GM12874 (cell line): ENCODE results near the gene NWD2.
A peak's percentile ranks its signal among the peaks of the same experiment; 100 is the strongest.

ENCODE experiments used
- CTCF ChIP-seq: IDR thresholded peaks from 2 replicates; pipeline ENCODE4 v1.5.1; 2011; ENCODE audit warnings: low read depth, mild to moderate bottlenecking, control low read depth, low read length, moderate library complexity; ENCODE audit not compliant: insufficient read depth

NWD2 gene

GRCh38 chr4:37359261-37359660 lies 114.7 kb downstream of the NWD2 start:
- TF ChIP-seq CTCF = no peak

- no peak for TF ChIP-seq CTCF
Observed at GRCh38 chr4:37365888-37366287, 121.3 kb downstream of the NWD2 start.

GRCh38 chr4:37367901-37368300 lies 123.4 kb downstream of the NWD2 start:
- no peak for TF ChIP-seq CTCF

GRCh38 chr4:37370052-37370451 lies 125.5 kb downstream of the NWD2 start:
- TF ChIP-seq CTCF = no peak

GRCh38 chr4:37381040-37381668 lies 136.6 kb downstream of the NWD2 start:
- no peak for TF ChIP-seq CTCF

- TF ChIP-seq CTCF = peak; percentile 59
Observed at GRCh38 chr4:37383579-37384229, 139.2 kb downstream of the NWD2 start.

GRCh38 chr4:37385424-37385823 lies 140.9 kb downstream of the NWD2 start:
- TF ChIP-seq CTCF = no peak
